NCI-H2227 treated with DMSO at 0.1 percent for 48 hours (cell line): Measurements from ENCODE around the gene FREY1.

Source experiments
- DNase-seq: peaks from one replicate; lab custom pipeline; 2025; lab: John Stamatoyannopoulos, UW

FREY1 gene

GRCh38 chr11:45894555-45895247 is 12.4 kb downstream of the FREY1 start:
- no peak for DNase-seq

- no peak for DNase-seq
Observed at GRCh38 chr11:45892856-45893255, 14.2 kb downstream of the FREY1 start.

GRCh38 chr11:45890886-45891550 is 16.1 kb downstream of the FREY1 start:
- DNase-seq = no peak

- DNase-seq = no peak
Observed at GRCh38 chr11:45889966-45890365, 17.1 kb downstream of the FREY1 start.

GRCh38 chr11:45889555-45889954 is 17.5 kb downstream of the FREY1 start:
- no peak for DNase-seq

GRCh38 chr11:45887587-45887986 is 19.5 kb downstream of the FREY1 start:
- DNase-seq = no peak

- DNase-seq = no peak
Observed at GRCh38 chr11:45886816-45887520, 20.1 kb downstream of the FREY1 start.

GRCh38 chr11:45885921-45886721 is 20.9 kb downstream of the FREY1 start:
- DNase-seq = no peak

- DNase-seq = peak; percentile 64
Observed at GRCh38 chr11:45885274-45885920, 21.7 kb downstream of the FREY1 start, which contains the start of gene MAPK8IP1. TSS of gene MAPK8IP1 (plus strand) at chr11:45885651. CDS start at chr11:45885821, 170 bp downstream.

- DNase-seq = no peak
Observed at GRCh38 chr11:45884596-45885185, 22.4 kb downstream of the FREY1 start.

GRCh38 chr11:45881708-45882368 is 25.2 kb downstream of the FREY1 start:
- DNase-seq = peak; percentile 14

GRCh38 chr11:45880772-45881570 is 26.1 kb downstream of the FREY1 start:
- no peak for DNase-seq

GRCh38 chr11:45879803-45880686 is 27.0 kb downstream of the FREY1 start:
- peak; percentile 38 for DNase-seq

- DNase-seq = no peak
Observed at GRCh38 chr11:45877845-45878244, 29.2 kb downstream of the FREY1 start.

GRCh38 chr11:45877221-45877620 is 29.9 kb downstream of the FREY1 start:
- DNase-seq = no peak

GRCh38 chr11:45876401-45876800 is 30.7 kb downstream of the FREY1 start:
- DNase-seq = no peak

GRCh38 chr11:45872651-45873356 is 34.3 kb downstream of the FREY1 start:
- peak; percentile 74 for DNase-seq

GRCh38 chr11:45871638-45872037 is 35.4 kb downstream of the FREY1 start:
- DNase-seq = no peak
